H1 (cell line): Measurements from ENCODE around the gene NDRG4. TPM values are rescaled to one million over a fixed set of nuclear protein-coding genes. Genes with fewer than 3 reads are reported as not detected.

Source experiments
- CTCF ChIA-PET: fragments of 300-600 bp; sonication (Branson Sonifier 250); formaldehyde crosslinking; loops from one replicate; lab custom pipeline; 2021; ENCODE audit not compliant: partially characterized antibody; lab: Charles Lee
- POLR2A ChIA-PET: fragments of 300-600 bp; sonication (Branson Sonifier 250); formaldehyde crosslinking; loops from one replicate; lab custom pipeline; 2021; ENCODE audit warnings: inconsistent platforms; ENCODE audit not compliant: partially characterized antibody; lab: Charles Lee
- DNase-seq, 2 experiments: peaks; one replicate each; pipeline versions ENCODE4 v3.0.0 to v3.0.0-alpha.2; 2010 to 2022; ENCODE audit warnings: low spot score in 2 of 2, low read depth in 1 of 2, mixed read lengths in 1 of 2
- FAIRE-seq: peaks from 2 replicates; lab custom pipeline; 2011; peaks lifted over from hg19 to GRCh38; lab: Jason Lieb, UNC
- H2AFZ ChIP-seq: 2 replicates; pipeline ENCODE4 v1.8.1; 2012; ENCODE audit warnings: low read length, inconsistent platforms
- H2AK5ac ChIP-seq: 2 replicates; pipeline ENCODE4 v1.6.1; 2013; ENCODE audit warnings: low read depth, low read length
- H2BK120ac ChIP-seq: replicated peaks from 2 replicates; pipeline ENCODE3; 2013; ENCODE audit warnings: low read depth, low read length, inconsistent platforms
- H2BK12ac ChIP-seq: 2 replicates; pipeline ENCODE4 v1.6.1; 2013; ENCODE audit warnings: low read depth, low read length
- H2BK15ac ChIP-seq: 2 replicates; pipeline ENCODE4 v1.6.1; 2013; ENCODE audit warnings: low read length
- H2BK20ac ChIP-seq: 2 replicates; pipeline ENCODE4 v1.6.1; 2013; ENCODE audit warnings: low read length
- H2BK5ac ChIP-seq: 2 replicates; pipeline ENCODE4 v1.6.1; 2013; ENCODE audit warnings: low read depth, low read length
- H3K14ac ChIP-seq: 2 replicates; pipeline ENCODE4 v1.6.1; 2013; ENCODE audit warnings: inconsistent platforms; ENCODE audit not compliant: insufficient read length
- H3K18ac ChIP-seq: 2 replicates; pipeline ENCODE4 v1.6.1; 2013; ENCODE audit warnings: low read length; ENCODE audit errors: extremely low read depth
- H3K23ac ChIP-seq: 2 replicates; pipeline ENCODE4 v1.6.1; 2013; ENCODE audit warnings: inconsistent platforms; ENCODE audit not compliant: insufficient read length
- H3K23me2 ChIP-seq: 2 replicates; pipeline ENCODE4 v1.6.1; 2013; ENCODE audit warnings: low read depth, low read length
- H3K27ac ChIP-seq: 2 replicates; pipeline ENCODE4 v1.6.1; 2011; ENCODE audit warnings: low read depth, low read length, inconsistent platforms
- H3K27me3 ChIP-seq, 4 experiments: replicated peaks in 1 of 4; 1 replicate in 1 of 4; 2 replicates in 3 of 4; pipeline versions ENCODE4 v1.6.1 to v1.8.1; 2011 to 2013; ENCODE audit warnings: low read length in 3 of 4, mild to moderate bottlenecking in 3 of 4, inconsistent platforms in 2 of 4, mixed read lengths in 2 of 4, moderate library complexity in 1 of 4; ENCODE audit not compliant: control insufficient read depth in 3 of 4, insufficient read depth in 3 of 4; ENCODE audit errors: extremely low read depth in 1 of 4
- H3K36me3 ChIP-seq, 4 experiments: 2 replicates each; pipeline versions ENCODE4 v1.6.1 to v1.8.1; 2011 to 2013; ENCODE audit warnings: mild to moderate bottlenecking in 4 of 4, low read length in 3 of 4, moderate library complexity in 2 of 4, control low read depth in 1 of 4, inconsistent platforms in 1 of 4; ENCODE audit not compliant: insufficient read depth in 4 of 4, control insufficient read depth in 2 of 4
- H3K4ac ChIP-seq: replicated peaks from 2 replicates; pipeline ENCODE3; 2013; ENCODE audit warnings: low read length, low read depth, mixed read lengths, inconsistent platforms; ENCODE audit not compliant: insufficient read length
- H3K4me1 ChIP-seq, 4 experiments: replicated peaks in 1 of 4; 1 replicate in 1 of 4; 2 replicates in 3 of 4; pipeline versions ENCODE4 v1.6.1 to v1.8.1; 2011 to 2013; ENCODE audit warnings: low read length in 3 of 4, inconsistent platforms in 2 of 4, mixed read lengths in 1 of 4; ENCODE audit not compliant: insufficient read depth in 4 of 4, control insufficient read depth in 3 of 4
- H3K4me2 ChIP-seq, 2 experiments: 2 replicates each; pipeline versions ENCODE4 v1.6.1 to v1.8.1; 2011 to 2013; ENCODE audit warnings: low read depth in 2 of 2, low read length in 2 of 2, control low read depth in 1 of 2, inconsistent platforms in 1 of 2, mild to moderate bottlenecking in 1 of 2; ENCODE audit not compliant: insufficient read depth in 1 of 2
- H3K4me3 ChIP-seq, 4 experiments: fragments of 200-600, 300-600 bp in 1 of 4; sonication (generic), shearing (Covaris generic), sonication (Bioruptor Twin) in 1 of 4; 2 replicates each; pipeline versions ENCODE4 v1.5.1 to v1.8.1; 2011 to 2016; ENCODE audit warnings: low read length in 4 of 4, low read depth in 3 of 4, control low read depth in 2 of 4, inconsistent platforms in 2 of 4, mild to moderate bottlenecking in 2 of 4, mixed read lengths in 1 of 4, moderate library complexity in 1 of 4; ENCODE audit not compliant: insufficient read depth in 2 of 4; ENCODE audit errors: extremely low read depth in 1 of 4
- H3K56ac ChIP-seq: replicated peaks from 2 replicates; pipeline ENCODE3; 2013; ENCODE audit warnings: low read depth, mild to moderate bottlenecking, mixed read lengths, low read length, inconsistent platforms; ENCODE audit not compliant: insufficient read length
- H3K79me1 ChIP-seq: 2 replicates; pipeline ENCODE4 v1.6.1; 2013; ENCODE audit warnings: low read depth, low read length, control low read depth
- H3K79me2 ChIP-seq, 2 experiments: 2 replicates each; pipeline versions ENCODE4 v1.6.1 to v1.8.1; 2012 to 2013; ENCODE audit warnings: low read length in 2 of 2, mild to moderate bottlenecking in 2 of 2, inconsistent platforms in 1 of 2; ENCODE audit not compliant: insufficient read depth in 2 of 2, control insufficient read depth in 1 of 2
- H3K9ac ChIP-seq, 4 experiments: replicated peaks in 1 of 4; 1 replicate in 1 of 4; 2 replicates in 3 of 4; pipeline versions ENCODE4 v1.6.1 to v1.8.1; 2011 to 2013; ENCODE audit warnings: low read depth in 3 of 4, low read length in 3 of 4, control low read depth in 2 of 4, mild to moderate bottlenecking in 2 of 4, moderate library complexity in 2 of 4, inconsistent platforms in 1 of 4; ENCODE audit errors: extremely low read depth in 1 of 4
- H3K9me3 ChIP-seq, 2 experiments: 2 replicates each; pipeline versions ENCODE4 v1.6.1 to v1.8.1; 2012 to 2013; ENCODE audit warnings: mild to moderate bottlenecking in 2 of 2, moderate library complexity in 2 of 2, control low read depth in 1 of 2, inconsistent platforms in 1 of 2, low read depth in 1 of 2, low read length in 1 of 2, mixed read lengths in 1 of 2; ENCODE audit not compliant: insufficient read depth in 2 of 2
- H4K20me1 ChIP-seq, 2 experiments: replicated peaks in 1 of 2; 2 replicates each; pipeline versions ENCODE3 to v1.8.1; 2011 to 2013; ENCODE audit warnings: inconsistent platforms in 2 of 2, low read length in 2 of 2, mild to moderate bottlenecking in 1 of 2; ENCODE audit not compliant: insufficient read depth in 2 of 2, control insufficient read depth in 1 of 2
- H4K5ac ChIP-seq: 2 replicates; pipeline ENCODE4 v1.6.1; 2013; ENCODE audit warnings: low read length, low read depth, mixed read lengths, inconsistent platforms; ENCODE audit not compliant: insufficient read length
- H4K8ac ChIP-seq: 2 replicates; pipeline ENCODE4 v1.8.0; 2013; ENCODE audit warnings: mild to moderate bottlenecking, moderate library complexity, low read length, inconsistent platforms; ENCODE audit not compliant: insufficient read depth; ENCODE audit errors: extremely low read depth
- H4K91ac ChIP-seq: replicated peaks from 2 replicates; pipeline ENCODE3; 2013; ENCODE audit warnings: low read length, mixed read lengths, inconsistent platforms; ENCODE audit not compliant: insufficient read length
- ASH2L ChIP-seq: fragments of 200-600, 300-600 bp; sonication (generic); IDR thresholded peaks from one replicate; pipeline ENCODE4 v1.7.1; 2017; ENCODE audit warnings: low read length
- CBX8 ChIP-seq: fragments of 300-800, 300-1000 bp; sonication (generic); IDR thresholded peaks from 2 replicates; pipeline ENCODE4 v1.7.1; 2016; ENCODE audit warnings: low read depth, low read length, borderline replicate concordance
- CHD1 ChIP-seq: IDR thresholded peaks from 2 replicates; pipeline ENCODE4 v1.6.1; 2012; ENCODE audit warnings: low read depth, low read length, improper control_type of control experiment
- CREB1 ChIP-seq: IDR thresholded peaks from 2 replicates; pipeline ENCODE4 v1.6.1; 2012; ENCODE audit warnings: inconsistent platforms
- EGR1 ChIP-seq: IDR thresholded peaks from 2 replicates; pipeline ENCODE4 v1.6.1; 2011; ENCODE audit warnings: low read depth, low read length, borderline replicate concordance
- GABPA ChIP-seq: IDR thresholded peaks from 2 replicates; pipeline ENCODE4 v1.6.1; 2011; ENCODE audit warnings: mild to moderate bottlenecking, low read length, moderate library complexity, borderline replicate concordance; ENCODE audit not compliant: insufficient read depth
- RXRA ChIP-seq: IDR thresholded peaks from 2 replicates; pipeline ENCODE4 v1.6.1; 2011; ENCODE audit warnings: low read depth, mild to moderate bottlenecking, low read length, moderate library complexity; ENCODE audit not compliant: insufficient read depth
- SIX5 ChIP-seq: IDR thresholded peaks from 2 replicates; pipeline ENCODE4 v1.6.1; 2011; ENCODE audit warnings: mild to moderate bottlenecking, low read depth, low read length
- SP1 ChIP-seq: IDR thresholded peaks from 2 replicates; pipeline ENCODE4 v1.6.1; 2011; ENCODE audit warnings: low read depth, low read length
- SP4 ChIP-seq: IDR thresholded peaks from 2 replicates; pipeline ENCODE4 v1.6.1; 2012; ENCODE audit warnings: low read length, inconsistent platforms
- TAF1 ChIP-seq: IDR thresholded peaks from 2 replicates; pipeline ENCODE4 v1.6.1; 2011; ENCODE audit warnings: mild to moderate bottlenecking, low read depth, low read length
- WGBS, 2 experiments: shearing (Covaris generic) in 1 of 2; methylation state at CpG; one replicate each; pipeline versions ENCODE4 v1.1.6 to v1.1.7; 2013 to 2015; ENCODE audit warnings: low lambda C conversion rate in 2 of 2, mixed read lengths in 2 of 2, inconsistent platforms in 1 of 2, low coverage in 1 of 2, missing lambda C conversion rate in 1 of 2; ENCODE audit not compliant: insufficient replicate concordance in 2 of 2, insufficient coverage in 1 of 2, insufficient read length in 1 of 2; ENCODE audit errors: extremely low coverage in 1 of 2, missing lambda C conversion rate in 1 of 2; 5-methylcytosine and 5-hydroxymethylcytosine counted together
- polyA plus RNA-seq, 7 experiments: library from polyadenylated mRNA; depleted of rRNA in 3 of 7; stranded (reverse) in 5 of 7; unstranded in 2 of 7; fragments of >200 nt in 5 of 7; fragments of 200-250 nt in 2 of 7; gene quantifications; 1 replicate in 5 of 7; 2 replicates in 1 of 7; 4 replicates in 1 of 7; pipeline versions ENCODE4 v1.2.1 to v1.2.3, GENCODE V29; 2011 to 2013; ENCODE audit warnings: missing spikeins in 2 of 7, mixed read lengths in 2 of 7
- total RNA-seq: library from RNA; stranded (reverse); fragmentation: NEBNext Ultra II Directional; extraction: Animal tissue kit (Norgen Biotek cat#: 25700); gene quantifications from 2 replicates; pipeline ENCODE4 v1.2.1, GENCODE V29; 2021
- TF ChIP-seq, protein P1 (sequence below): IDR thresholded peaks from 2 replicates; pipeline ENCODE4 v1.6.1; 2012; ENCODE audit warnings: inconsistent platforms
- TF ChIP-seq, protein P2 (sequence below): IDR thresholded peaks from 2 replicates; pipeline ENCODE4 v1.6.1; 2012; ENCODE audit warnings: inconsistent platforms
- TF ChIP-seq, protein P3 (sequence below): IDR thresholded peaks from 2 replicates; pipeline ENCODE4 v1.6.1; 2011; ENCODE audit warnings: low read length, improper control_type of control experiment

The NDRG4 gene
- total and polyA plus RNA-seq, 2 of the 8 experiments (the other 6 are each of a cell fraction or from before 2014, with no cell fraction given), result 20.8 to 30.9 TPM

DNA sequence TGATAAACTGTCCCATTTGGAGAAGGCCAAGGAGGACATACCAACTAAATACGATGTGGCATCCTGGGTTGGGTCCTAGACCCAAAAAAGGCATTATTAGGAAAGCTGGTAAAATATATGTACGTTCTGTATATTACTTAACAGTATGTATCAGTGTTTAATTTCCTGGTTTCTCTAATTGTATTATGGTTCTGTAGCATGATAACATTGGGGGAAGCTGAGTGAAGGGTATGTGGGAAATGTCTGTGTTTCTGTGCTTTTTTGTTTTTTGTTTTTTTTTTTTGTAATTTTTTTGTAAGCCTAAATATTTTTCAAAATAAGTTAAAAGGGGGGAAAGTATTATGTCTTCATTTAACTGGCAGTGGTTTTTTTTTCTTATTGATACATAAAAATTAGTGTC lies 21.5 kb upstream of the NDRG4 start:
- ChIA-PET CTCF (interaction anchor here (2.6 kb wide), 1 partner anchor 139 kb away, joined by 7 read pairs; no protein-coding TSS in a partner anchor), POLR2A (no interaction called here)
- no peaks in the 10 kb centered on the region for H3K79me2 ChIP-seq
- H4K8ac ChIP-seq, result no peak overlapping the region
- DNase-seq, result no peak
- H3K9ac ChIP-seq, result no peak overlapping the region
- H3K9me3 ChIP-seq, result no peaks in the 10 kb centered on the region
- H3K23me2 ChIP-seq, result no peaks in the 10 kb centered on the region
- no peak overlapping the region for H3K4me3 ChIP-seq
- no peak overlapping the region for H3K18ac ChIP-seq
- WGBS, 2 experiments, result 100% methylated on average over 2 of the region's 2 CpGs; no CpG with 5 or more reads in 1 of the 2 experiments
- no peaks in the 10 kb centered on the region for H3K27me3 ChIP-seq
- H2AFZ ChIP-seq, result no peak overlapping the region
- no peak overlapping the region for H2BK5ac ChIP-seq
- H4K5ac ChIP-seq, result no peak overlapping the region
- FAIRE-seq, result no peak
- no peak overlapping the region for H3K4ac ChIP-seq
- H4K91ac ChIP-seq, result no peak overlapping the region
- H3K23ac ChIP-seq, result no peak overlapping the region
- H2BK20ac ChIP-seq, result no peak overlapping the region
- no peak overlapping the region for H2BK15ac ChIP-seq
- H2BK12ac ChIP-seq, result no peak overlapping the region
- peaks cover 1 to 11% (median 4%) of the 10 kb centered on the region in 4 experiments; a peak in 3 of 7 replicates for H3K4me1 ChIP-seq
- no peaks in the 10 kb centered on the region for H4K20me1 ChIP-seq
- H3K79me1 ChIP-seq, result no peaks in the 10 kb centered on the region
- H3K27ac ChIP-seq, result no peak overlapping the region
- no peaks in the 10 kb centered on the region for H3K36me3 ChIP-seq
- no peak overlapping the region for H2BK120ac ChIP-seq
- no peak overlapping the region for H3K56ac ChIP-seq
- H3K14ac ChIP-seq, result no peak overlapping the region
- H2AK5ac ChIP-seq, result no peak overlapping the region
- H3K4me2 ChIP-seq, result no peak overlapping the region
- no peak for TF ChIP-seq EGR1
- no peak for TF ChIP-seq RXRA
- TF ChIP-seq ASH2L, result no peak
- TF ChIP-seq, protein P1, sequence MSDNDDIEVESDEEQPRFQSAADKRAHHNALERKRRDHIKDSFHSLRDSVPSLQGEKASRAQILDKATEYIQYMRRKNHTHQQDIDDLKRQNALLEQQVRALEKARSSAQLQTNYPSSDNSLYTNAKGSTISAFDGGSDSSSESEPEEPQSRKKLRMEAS, result no peak
- TF ChIP-seq CREB1, result no peak
- TF ChIP-seq, protein P2, sequence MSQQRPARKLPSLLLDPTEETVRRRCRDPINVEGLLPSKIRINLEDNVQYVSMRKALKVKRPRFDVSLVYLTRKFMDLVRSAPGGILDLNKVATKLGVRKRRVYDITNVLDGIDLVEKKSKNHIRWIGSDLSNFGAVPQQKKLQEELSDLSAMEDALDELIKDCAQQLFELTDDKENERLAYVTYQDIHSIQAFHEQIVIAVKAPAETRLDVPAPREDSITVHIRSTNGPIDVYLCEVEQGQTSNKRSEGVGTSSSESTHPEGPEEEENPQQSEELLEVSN, result no peak
- TF ChIP-seq GABPA, result no peak
- no peak for TF ChIP-seq TAF1
- no peak for TF ChIP-seq SP1
- TF ChIP-seq CBX8, result no peak
- TF ChIP-seq, protein P3, sequence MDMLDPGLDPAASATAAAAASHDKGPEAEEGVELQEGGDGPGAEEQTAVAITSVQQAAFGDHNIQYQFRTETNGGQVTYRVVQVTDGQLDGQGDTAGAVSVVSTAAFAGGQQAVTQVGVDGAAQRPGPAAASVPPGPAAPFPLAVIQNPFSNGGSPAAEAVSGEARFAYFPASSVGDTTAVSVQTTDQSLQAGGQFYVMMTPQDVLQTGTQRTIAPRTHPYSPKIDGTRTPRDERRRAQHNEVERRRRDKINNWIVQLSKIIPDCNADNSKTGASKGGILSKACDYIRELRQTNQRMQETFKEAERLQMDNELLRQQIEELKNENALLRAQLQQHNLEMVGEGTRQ, result no peak
- no peak for TF ChIP-seq SP4
- no peak for TF ChIP-seq SIX5
- TF ChIP-seq CHD1, result no peak
